HPDE6-E6E7 (cell line): ENCODE measurements around the gene TTC33.
"Not testable (repeated sequence)": the region's sequence is repeated elsewhere in the genome, so short reads cannot be mapped to it uniquely, and the experiment has no call there.

ENCODE experiments used
- DNase-seq: peaks from one replicate; pipeline ENCODE4 v3.0.0; 2011; ENCODE audit warnings: missing footprints; ENCODE audit errors: extremely low spot score

TTC33 gene

GRCh38 chr5:40653221-40654022 is 102.3 kb downstream of the TTC33 start:
- DNase-seq = no peak

- no peak for DNase-seq
These were observed 103.1 kb downstream of the TTC33 start for GRCh38 chr5:40652441-40653220.

- DNase-seq = no peak
These were observed 104.6 kb downstream of the TTC33 start for GRCh38 chr5:40651201-40651600.

GRCh38 chr5:40649463-40650030 is 106.2 kb downstream of the TTC33 start:
- no peak for DNase-seq

- no peak for DNase-seq
These were observed 107.6 kb downstream of the TTC33 start for GRCh38 chr5:40648150-40648549.

- DNase-seq = no peak
These were observed 109.5 kb downstream of the TTC33 start for GRCh38 chr5:40646266-40646665.

GRCh38 chr5:40639531-40639930 is 116.2 kb downstream of the TTC33 start:
- DNase-seq = not testable (repeated sequence)

- DNase-seq = no peak
These were observed 121.2 kb downstream of the TTC33 start for GRCh38 chr5:40634593-40634992.

- DNase-seq = no peak
These were observed 121.6 kb downstream of the TTC33 start for GRCh38 chr5:40634154-40634553.

- no peak for DNase-seq
These were observed 124.5 kb downstream of the TTC33 start for GRCh38 chr5:40631236-40631635.

- no peak for DNase-seq
These were observed 125.6 kb downstream of the TTC33 start for GRCh38 chr5:40630126-40630525.

- DNase-seq = no peak
These were observed 127.4 kb downstream of the TTC33 start for GRCh38 chr5:40628407-40628806.

- DNase-seq = no peak
These were observed 128.1 kb downstream of the TTC33 start for GRCh38 chr5:40627706-40628105.

- no peak for DNase-seq
These were observed 129.0 kb downstream of the TTC33 start for GRCh38 chr5:40626801-40627200.

GRCh38 chr5:40623480-40624420 is 132.0 kb downstream of the TTC33 start:
- no peak for DNase-seq

- no peak for DNase-seq
These were observed 133.1 kb downstream of the TTC33 start for GRCh38 chr5:40622463-40623252.

GRCh38 chr5:40619421-40619820 is 136.3 kb downstream of the TTC33 start:
- DNase-seq = no peak

- DNase-seq = no peak
These were observed 136.8 kb downstream of the TTC33 start for GRCh38 chr5:40618926-40619325.

- DNase-seq = no peak
These were observed 139.0 kb downstream of the TTC33 start for GRCh38 chr5:40616781-40617180.

GRCh38 chr5:40615586-40616170 is 140.1 kb downstream of the TTC33 start:
- no peak for DNase-seq
